ENCODE results near the gene VPS26C. TPM values are rescaled to one million over a fixed set of nuclear protein-coding genes. Genes with fewer than 3 reads are reported as not detected.
A peak's percentile ranks its signal among the peaks of the same experiment; 100 is the strongest.

Gene VPS26C
- polyA plus RNA-seq, 1 of the 3 experiments (the other 2 are of a cell fraction): 34.8 TPM

GRCh38 chr21:37208741-37209225 lies 58.4 kb downstream of the VPS26C start:
- Histone ChIP-seq H3K9me2 (no peaks in the 10 kb centered on the region), H2AFZ (ENCODE audit: low read depth) (no peak overlapping the region), H3F3A (replicated peaks; ENCODE audit: insufficient read depth) (no peaks in the 10 kb centered on the region), H3K79me2 (ENCODE audit: insufficient read depth) (no peaks in the 10 kb centered on the region), H3K9ac (no peak overlapping the region), H3K4me2 (no peak overlapping the region), H3K4me1 (ENCODE audit: control insufficient read depth in 1 of 2, insufficient read depth in 2 of 2, low read depth in 1 of 2, low read length in 1 of 2) (peaks cover 0 to 20% of the 10 kb centered on the region in 2 experiments; a peak in 1 of 4 replicates), H3K36me3 (replicated peaks in 1 of 2; ENCODE audit: control insufficient read depth in 1 of 2, insufficient read depth in 2 of 2, low read length in 1 of 2) (peaks cover 3 to 6% of the 10 kb centered on the region in 2 experiments), H3K4me3 (ENCODE audit: low read depth in 2 of 2, low read length in 1 of 2) (no peak overlapping the region), H4K20me1 (ENCODE audit: insufficient read depth) (no peaks in the 10 kb centered on the region), H3K9me3 (no peaks in the 10 kb centered on the region), H3K27ac (ENCODE audit: low read depth in 2 of 2, low read length in 1 of 2) (peak overlapping the region in 1 of 2 experiments; percentile 6; a peak in 1 of 4 replicates), H3K27me3 (ENCODE audit: insufficient read depth) (no peaks in the 10 kb centered on the region)
- TF ChIP-seq NRF1 (IDR thresholded peaks at IDR 0.05; ENCODE audit: low read depth, low read length) (no peak), FOXJ3 (CRISPR knock-in tag; IDR thresholded peaks at IDR 0.05) (no peak), CTCF (IDR thresholded peaks at IDR 0.05) (no peak), EP300 (IDR thresholded peaks at IDR 0.05; ENCODE audit: borderline replicate concordance in 1 of 2, low read depth in 1 of 2, low read length in 1 of 2) (no peak), GABPA (IDR thresholded peaks at IDR 0.05; ENCODE audit: low read depth) (no peak), PBX3 (IDR thresholded peaks at IDR 0.05) (no peak), SMC3 (IDR thresholded peaks at IDR 0.05; ENCODE audit: low read depth, low read length) (no peak), FOXM1 (IDR thresholded peaks at IDR 0.05; ENCODE audit: low read depth) (no peak), CHD2 (IDR thresholded peaks at IDR 0.05; ENCODE audit: low read length, partially characterized antibody) (no peak), EZH2phosphoT487 (IDR thresholded peaks at IDR 0.05; ENCODE audit: borderline replicate concordance, low read depth) (no peak)
- WGBS (ENCODE audit: low lambda C conversion rate): 95% methylated on average over 10 of the region's 15 CpGs
- ChIA-PET CTCF (interaction anchor here (1.7 kb wide), 1 partner anchor 12 kb away, joined by 4 read pairs; no protein-coding TSS in a partner anchor), POLR2A (no interaction called here)
- DNase-seq: no peak

- ChIA-PET POLR2A (no interaction called here), CTCF (interaction anchor here (1.4 kb wide), 1 partner anchor 34 kb away, joined by 3 read pairs; no protein-coding TSS in a partner anchor)
- Histone ChIP-seq H2AFZ (ENCODE audit: low read depth) (no peak overlapping the region), H3K79me2 (ENCODE audit: insufficient read depth) (no peaks in the 10 kb centered on the region), H3K27ac (ENCODE audit: low read depth in 2 of 2, low read length in 1 of 2) (peak overlapping the region in 1 of 2 experiments; percentile 53; a peak in 2 of 4 replicates), H3K4me3 (ENCODE audit: low read depth in 2 of 2, low read length in 1 of 2) (no peak overlapping the region), H3K4me2 (no peak overlapping the region), H3K36me3 (replicated peaks in 1 of 2; ENCODE audit: control insufficient read depth in 1 of 2, insufficient read depth in 2 of 2, low read length in 1 of 2) (peaks cover 6 to 8% of the 10 kb centered on the region in 2 experiments), H3K27me3 (ENCODE audit: insufficient read depth) (no peaks in the 10 kb centered on the region), H3F3A (replicated peaks; ENCODE audit: insufficient read depth) (no peaks in the 10 kb centered on the region), H3K9ac (no peak overlapping the region), H3K4me1 (ENCODE audit: control insufficient read depth in 1 of 2, insufficient read depth in 2 of 2, low read depth in 1 of 2, low read length in 1 of 2) (peaks cover 0 to 20% of the 10 kb centered on the region in 2 experiments; a peak in 1 of 4 replicates), H3K9me3 (no peaks in the 10 kb centered on the region), H4K20me1 (ENCODE audit: insufficient read depth) (no peaks in the 10 kb centered on the region), H3K9me2 (no peaks in the 10 kb centered on the region)
- DNase-seq: peak; percentile 56
- WGBS (ENCODE audit: low lambda C conversion rate): 83% methylated on average over 15 of the region's 15 CpGs
- TF ChIP-seq MEF2A (IDR thresholded peaks at IDR 0.05; ENCODE audit: borderline replicate concordance, low read depth): no peak
- no peak for TF ChIP-seq SMC3 (IDR thresholded peaks at IDR 0.05; ENCODE audit: low read depth, low read length)
- TF ChIP-seq MXI1 (IDR thresholded peaks at IDR 0.05; ENCODE audit: low read depth, low read length): no peak
- no peak for TF ChIP-seq FOXJ3 (CRISPR knock-in tag; IDR thresholded peaks at IDR 0.05)
Observed at GRCh38 chr21:37208056-37208721, 58.9 kb downstream of the VPS26C start.

All from SK-N-SH (cell line).